Activated CD8-positive, alpha-beta T cell treated with anti-CD3 and anti-CD28 coated beads for 36 hours (primary cell): ENCODE data around the gene UBE2E1. TPM values are rescaled to one million over a fixed set of nuclear protein-coding genes. Genes with fewer than 3 reads are reported as not detected.

Experiments
- ATAC-seq: fragments of 200-7000 bp; cut with Tn5 transposase; one replicate; pipeline ENCODE4 v1.10.0; 2021; ENCODE audit warnings: mild to moderate bottlenecking, moderate library complexity
- CTCF ChIA-PET: fragments of 350-600 bp; sonication (Branson Sonifier 250); formaldehyde crosslinking; loops from one replicate; lab custom pipeline; 2021; ENCODE audit warnings: antibody characterized with exemption; lab: Charles Lee
- POLR2A ChIA-PET: fragments of 350-600 bp; sonication (Branson Sonifier 250); formaldehyde crosslinking; loops from one replicate; lab custom pipeline; 2021; ENCODE audit warnings: antibody characterized with exemption; lab: Charles Lee
- DNase-seq: peaks from one replicate; pipeline ENCODE4 v3.0.0-alpha.2; 2020
- H3K27ac Mint-ChIP-seq: one replicate; pipeline ENCODE4 v1.8.0; 2021; ENCODE audit warnings: mild to moderate bottlenecking, mixed read lengths
- H3K27me3 Mint-ChIP-seq: one replicate; pipeline ENCODE4 v1.8.0; 2021; ENCODE audit warnings: mixed read lengths
- H3K36me3 Mint-ChIP-seq: one replicate; pipeline ENCODE4 v1.8.0; 2021; ENCODE audit warnings: low read depth, mixed read lengths
- H3K4me1 Mint-ChIP-seq: one replicate; pipeline ENCODE4 v1.8.0; 2021; ENCODE audit warnings: low read depth, mixed read lengths
- H3K4me3 Mint-ChIP-seq: one replicate; pipeline ENCODE4 v1.8.0; 2021; ENCODE audit warnings: mild to moderate bottlenecking, moderate library complexity, mixed read lengths
- H3K9me3 Mint-ChIP-seq: one replicate; pipeline ENCODE4 v1.8.0; 2021; ENCODE audit warnings: mixed read lengths
- intact Hi-C: fragments of 100-400 bp; cut with micrococcal nuclease; formaldehyde crosslinking; loops from one replicate; pipeline ENCODE4 v1.10.0; 2022
- total RNA-seq, 2 experiments: library from RNA; stranded (reverse); gene quantifications; one replicate each; pipeline ENCODE4 v1.2.3, GENCODE V29; 2021
- TF ChIP-seq, protein P1 (sequence below): fragments of 200-600 bp; IDR thresholded peaks from one replicate; pipeline ENCODE4 v1.8.0; 2022; ENCODE audit warnings: antibody characterized with exemption, mild to moderate bottlenecking

The UBE2E1 gene
- 10 to 100 TPM; 79.0 to 80.3 TPM for total RNA-seq

DNA sequence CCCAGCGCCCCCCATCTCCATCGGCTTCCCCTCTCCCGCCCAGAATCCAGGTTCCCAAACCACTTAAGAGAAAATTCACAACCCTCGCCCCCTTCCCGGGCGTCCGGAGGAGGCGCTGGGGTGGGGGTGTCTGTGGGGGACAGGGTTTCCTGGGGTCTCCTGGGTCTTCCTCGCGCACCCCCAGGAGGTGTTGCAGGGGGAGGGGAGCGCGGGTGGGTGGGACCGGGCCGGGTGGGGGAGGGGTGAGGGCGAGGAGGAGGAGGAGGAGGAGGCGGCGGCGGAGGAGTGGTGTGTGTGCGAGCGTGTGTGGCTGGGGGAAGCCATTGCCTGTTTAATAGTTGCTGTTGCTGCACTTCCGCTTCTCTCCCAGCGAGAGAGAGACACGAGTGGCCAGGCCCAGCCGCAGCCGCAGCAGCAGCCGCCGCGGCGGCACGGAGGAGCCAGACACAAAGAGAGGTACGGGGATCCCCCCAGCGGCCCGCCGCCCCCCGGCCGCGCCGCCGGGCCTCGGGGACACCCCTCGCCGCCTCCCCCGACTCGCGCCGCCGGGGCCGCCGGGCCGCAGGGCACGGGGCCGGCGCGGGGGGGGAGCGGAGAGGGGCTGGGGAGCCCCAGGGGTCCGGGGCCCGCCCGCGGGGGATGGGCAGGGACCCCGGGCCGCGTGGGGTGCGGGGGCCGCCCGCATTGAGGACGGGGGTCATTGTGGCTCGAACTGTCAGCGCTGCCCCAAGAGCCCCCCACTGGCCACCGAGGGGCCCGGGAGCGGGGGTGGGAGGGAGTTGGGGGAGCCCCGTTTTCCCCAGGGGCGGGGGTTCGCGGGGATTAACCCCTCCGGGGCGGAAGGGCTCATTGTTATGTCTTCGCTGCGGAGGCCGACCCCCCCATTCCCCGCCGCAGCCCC is at the start of gene UBE2E1:
UBE2E1 (plus strand) TSS at position 323 of the 901 bp plus-strand sequence. CDS start 1,315 bp downstream, outside the sequence.
- peak within 1 kb of the TSS; percentile 94 for H3K27ac Mint-ChIP-seq
- H3K4me3 Mint-ChIP-seq = peak within 1 kb of the TSS; percentile 87
- DNase-seq (peak; percentile 76), ATAC-seq (peak; percentile 67)
- TF ChIP-seq, protein P1, sequence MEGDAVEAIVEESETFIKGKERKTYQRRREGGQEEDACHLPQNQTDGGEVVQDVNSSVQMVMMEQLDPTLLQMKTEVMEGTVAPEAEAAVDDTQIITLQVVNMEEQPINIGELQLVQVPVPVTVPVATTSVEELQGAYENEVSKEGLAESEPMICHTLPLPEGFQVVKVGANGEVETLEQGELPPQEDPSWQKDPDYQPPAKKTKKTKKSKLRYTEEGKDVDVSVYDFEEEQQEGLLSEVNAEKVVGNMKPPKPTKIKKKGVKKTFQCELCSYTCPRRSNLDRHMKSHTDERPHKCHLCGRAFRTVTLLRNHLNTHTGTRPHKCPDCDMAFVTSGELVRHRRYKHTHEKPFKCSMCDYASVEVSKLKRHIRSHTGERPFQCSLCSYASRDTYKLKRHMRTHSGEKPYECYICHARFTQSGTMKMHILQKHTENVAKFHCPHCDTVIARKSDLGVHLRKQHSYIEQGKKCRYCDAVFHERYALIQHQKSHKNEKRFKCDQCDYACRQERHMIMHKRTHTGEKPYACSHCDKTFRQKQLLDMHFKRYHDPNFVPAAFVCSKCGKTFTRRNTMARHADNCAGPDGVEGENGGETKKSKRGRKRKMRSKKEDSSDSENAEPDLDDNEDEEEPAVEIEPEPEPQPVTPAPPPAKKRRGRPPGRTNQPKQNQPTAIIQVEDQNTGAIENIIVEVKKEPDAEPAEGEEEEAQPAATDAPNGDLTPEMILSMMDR = no peak
- CTCF ChIA-PET = no interaction called here
- H3K27me3 Mint-ChIP-seq = peaks cover 8% of the 10 kb centered on the region
- H3K36me3 Mint-ChIP-seq = peaks cover 25% of the 10 kb centered on the region
- H3K9me3 Mint-ChIP-seq = no peaks in the 10 kb centered on the region
- POLR2A ChIA-PET = interaction anchor here (5.3 kb wide), 1 partner anchor 111 kb away, joined by 37 read pairs; the partner anchor contains the start of genes NKIRAS1 and RPL15
- intact Hi-C loops = loop anchor here (10.0 kb wide), 2 partner anchors 109 to 361 kb away; partner anchors contain the start of genes NKIRAS1 and RPL15
- H3K4me1 Mint-ChIP-seq = peaks cover 43% of the 10 kb centered on the region

GRCh38 chr3:23756206-23756840 is 49.4 kb upstream of the UBE2E1 start:
- Mint-ChIP-seq H3K9me3 (no peaks in the 10 kb centered on the region), H3K36me3 (no peaks in the 10 kb centered on the region), H3K27ac (no peak overlapping the region), H3K4me1 (peaks cover 14% of the 10 kb centered on the region), H3K4me3 (no peak overlapping the region), H3K27me3 (peaks cover 4% of the 10 kb centered on the region)
- ChIA-PET POLR2A (interaction anchor here (0.6 kb wide), 1 partner anchor 971 kb away, joined by 3 read pairs; no protein-coding TSS in a partner anchor), CTCF (interaction anchor here (0.6 kb wide), 1 partner anchor 31 kb away, joined by 3 read pairs; no protein-coding TSS in a partner anchor)
- intact Hi-C loops = no loop called here
- TF ChIP-seq, protein P1 = no peak
- DNase-seq = no peak
- no peak for ATAC-seq

- DNase-seq (no peak), ATAC-seq (no peak)
- ChIA-PET CTCF (no interaction called here), POLR2A (no interaction called here)
- no peaks in the 10 kb centered on the region for H3K9me3 Mint-ChIP-seq
- TF ChIP-seq, protein P1 = no peak
- no peaks in the 10 kb centered on the region for H3K36me3 Mint-ChIP-seq
- no peak overlapping the region for H3K27ac Mint-ChIP-seq
- peaks cover 4% of the 10 kb centered on the region for H3K27me3 Mint-ChIP-seq
- H3K4me3 Mint-ChIP-seq = no peak overlapping the region
- peaks cover 26% of the 10 kb centered on the region for H3K4me1 Mint-ChIP-seq
- intact Hi-C loops = no loop called here
Measured at GRCh38 chr3:23758253-23758838, 47.4 kb upstream of the UBE2E1 start.

DNA sequence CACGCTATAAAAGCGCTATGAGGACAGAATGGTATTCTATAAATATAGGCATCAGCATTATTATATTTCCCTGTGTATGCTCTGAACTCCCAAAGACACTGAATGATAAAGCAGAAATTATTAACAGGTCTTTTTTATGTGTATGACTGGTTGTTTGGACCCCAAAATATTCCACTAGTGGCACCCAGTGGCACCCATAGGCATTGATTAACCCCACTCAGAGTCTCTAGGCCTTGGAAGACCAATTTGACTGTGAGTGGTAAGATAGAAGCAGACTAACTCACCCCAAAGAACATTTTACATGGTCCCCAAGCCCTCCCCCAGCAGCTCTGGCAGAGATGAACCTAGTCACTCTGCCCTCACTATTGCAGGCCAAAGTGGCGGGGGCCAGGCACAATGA is 45.4 kb upstream of the UBE2E1 start:
- ATAC-seq (peak; percentile 21), DNase-seq (peak; percentile 19)
- intact Hi-C loops = no loop called here
- no peaks in the 10 kb centered on the region for H3K9me3 Mint-ChIP-seq
- TF ChIP-seq, protein P1 = no peak
- H3K27me3 Mint-ChIP-seq = peaks cover 4% of the 10 kb centered on the region
- H3K4me1 Mint-ChIP-seq = peaks cover 26% of the 10 kb centered on the region
- H3K36me3 Mint-ChIP-seq = no peaks in the 10 kb centered on the region
- H3K27ac Mint-ChIP-seq = no peak overlapping the region
- CTCF ChIA-PET = interaction anchor here (1.1 kb wide), 1 partner anchor 74 kb away, joined by 3 read pairs; no protein-coding TSS in a partner anchor
- H3K4me3 Mint-ChIP-seq = no peak overlapping the region
- POLR2A ChIA-PET = no interaction called here
